ENCODE data around the gene GPX4.

Gene GPX4

GRCh38 chr19:1109697-1110671 lies 6.2 kb downstream of the GPX4 start:
- no peak for ATAC-seq (ENCODE audit: insufficient read depth, low read depth)
- Histone ChIP-seq H3K4me1 (ENCODE audit: insufficient read depth, low read length) (peaks cover 20% of the 10 kb centered on the region), H3K27me3 (ENCODE audit: insufficient read depth, low read length, poor library complexity) (no peaks in the 10 kb centered on the region), H2AFZ (ENCODE audit: low read depth, low read length) (no peak overlapping the region), H4K20me1 (ENCODE audit: insufficient read depth, low read length) (peaks cover 29% of the 10 kb centered on the region), H3K9me3 (ENCODE audit: insufficient read depth, low read length, severe bottlenecking) (no peaks in the 10 kb centered on the region), H3K9ac (ENCODE audit: low read depth, low read length) (no peak overlapping the region), H3K4me2 (ENCODE audit: insufficient read depth, low read length) (no peak overlapping the region), H3K79me2 (ENCODE audit: insufficient read depth, low read length) (peaks cover 18% of the 10 kb centered on the region), H3K27ac (ENCODE audit: low read length) (no peak overlapping the region), H3K4me3 (ENCODE audit: low read depth in 1 of 2, low read length in 2 of 2) (no peak overlapping the region), H3K36me3 (ENCODE audit: insufficient read depth, low read length) (peaks cover 72% of the 10 kb centered on the region)
- no peak for DNase-seq
- TF ChIP-seq, protein P1, sequence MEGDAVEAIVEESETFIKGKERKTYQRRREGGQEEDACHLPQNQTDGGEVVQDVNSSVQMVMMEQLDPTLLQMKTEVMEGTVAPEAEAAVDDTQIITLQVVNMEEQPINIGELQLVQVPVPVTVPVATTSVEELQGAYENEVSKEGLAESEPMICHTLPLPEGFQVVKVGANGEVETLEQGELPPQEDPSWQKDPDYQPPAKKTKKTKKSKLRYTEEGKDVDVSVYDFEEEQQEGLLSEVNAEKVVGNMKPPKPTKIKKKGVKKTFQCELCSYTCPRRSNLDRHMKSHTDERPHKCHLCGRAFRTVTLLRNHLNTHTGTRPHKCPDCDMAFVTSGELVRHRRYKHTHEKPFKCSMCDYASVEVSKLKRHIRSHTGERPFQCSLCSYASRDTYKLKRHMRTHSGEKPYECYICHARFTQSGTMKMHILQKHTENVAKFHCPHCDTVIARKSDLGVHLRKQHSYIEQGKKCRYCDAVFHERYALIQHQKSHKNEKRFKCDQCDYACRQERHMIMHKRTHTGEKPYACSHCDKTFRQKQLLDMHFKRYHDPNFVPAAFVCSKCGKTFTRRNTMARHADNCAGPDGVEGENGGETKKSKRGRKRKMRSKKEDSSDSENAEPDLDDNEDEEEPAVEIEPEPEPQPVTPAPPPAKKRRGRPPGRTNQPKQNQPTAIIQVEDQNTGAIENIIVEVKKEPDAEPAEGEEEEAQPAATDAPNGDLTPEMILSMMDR (IDR thresholded peaks at IDR 0.05; ENCODE audit: borderline replicate concordance, extremely low read depth, low read length, poor library complexity, severe bottlenecking): no peak
- no peak for TF ChIP-seq EZH2 (IDR thresholded peaks at IDR 0.05; ENCODE audit: borderline replicate concordance, low read depth, low read length, severe bottlenecking)

GRCh38 chr19:1110809-1111640 lies 7.2 kb downstream of the GPX4 start:
- Histone ChIP-seq H3K79me2 (ENCODE audit: insufficient read depth, low read length) (peaks cover 7% of the 10 kb centered on the region), H3K9ac (ENCODE audit: low read depth, low read length) (no peak overlapping the region), H2AFZ (ENCODE audit: low read depth, low read length) (no peak overlapping the region), H3K27me3 (ENCODE audit: insufficient read depth, low read length, poor library complexity) (no peaks in the 10 kb centered on the region), H3K36me3 (ENCODE audit: insufficient read depth, low read length) (peaks cover 65% of the 10 kb centered on the region), H3K4me1 (ENCODE audit: insufficient read depth, low read length) (peaks cover 9% of the 10 kb centered on the region; the same call in 1 of the 2 replicates), H3K4me3 (ENCODE audit: low read depth in 1 of 2, low read length in 2 of 2) (no peak overlapping the region), H4K20me1 (ENCODE audit: insufficient read depth, low read length) (peaks cover 18% of the 10 kb centered on the region), H3K9me3 (ENCODE audit: insufficient read depth, low read length, severe bottlenecking) (no peaks in the 10 kb centered on the region), H3K27ac (ENCODE audit: low read length) (no peak overlapping the region), H3K4me2 (ENCODE audit: insufficient read depth, low read length) (no peak overlapping the region)
- TF ChIP-seq EZH2 (IDR thresholded peaks at IDR 0.05; ENCODE audit: borderline replicate concordance, low read depth, low read length, severe bottlenecking): no peak
- TF ChIP-seq, protein P1 (IDR thresholded peaks at IDR 0.05; ENCODE audit: borderline replicate concordance, extremely low read depth, low read length, poor library complexity, severe bottlenecking): no peak
- DNase-seq (no peak), ATAC-seq (ENCODE audit: insufficient read depth, low read depth) (no peak)

DNA sequence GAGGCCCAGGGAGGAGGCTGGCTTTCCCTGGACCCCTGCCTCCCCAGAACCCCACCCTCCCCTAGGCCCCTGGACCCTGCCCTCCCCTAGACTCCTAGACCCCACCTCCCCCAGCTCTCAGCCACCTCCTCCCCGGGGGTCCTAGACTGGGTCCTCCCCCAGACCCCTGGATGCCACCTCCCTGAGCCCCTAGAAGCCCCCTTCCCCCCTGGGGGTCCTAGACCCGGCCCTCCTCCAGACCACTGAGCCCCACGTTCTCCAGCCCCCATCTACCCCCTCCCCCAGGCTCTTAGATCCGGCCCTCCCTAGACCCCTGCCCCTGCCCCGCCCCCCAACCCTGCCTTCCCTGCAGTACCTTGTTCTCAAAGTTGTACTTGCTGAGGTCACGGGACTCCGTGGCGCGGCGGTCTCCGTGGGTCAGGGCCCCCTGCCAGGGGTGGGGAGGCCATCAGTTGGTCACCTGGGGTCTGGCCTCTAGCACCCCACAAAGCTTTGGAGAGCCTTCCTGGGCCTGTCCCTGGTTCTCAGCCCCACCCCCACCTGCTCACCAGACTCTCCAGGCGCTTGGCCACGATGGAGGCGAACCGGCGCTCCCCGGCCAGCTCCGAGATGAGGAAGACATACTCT lies 8.0 kb downstream of the GPX4 start:
- Histone ChIP-seq H4K20me1 (ENCODE audit: insufficient read depth, low read length) (peaks cover 11% of the 10 kb centered on the region), H3K4me2 (ENCODE audit: insufficient read depth, low read length) (no peak overlapping the region), H3K79me2 (ENCODE audit: insufficient read depth, low read length) (peaks cover 2% of the 10 kb centered on the region; the same call in 1 of the 2 replicates), H3K4me1 (ENCODE audit: insufficient read depth, low read length) (0 out of 2 replicates have a peak, but pooled peaks cover 2% of the 10 kb centered on the region), H3K27ac (ENCODE audit: low read length) (no peak overlapping the region), H3K36me3 (ENCODE audit: insufficient read depth, low read length) (peaks cover 62% of the 10 kb centered on the region), H2AFZ (ENCODE audit: low read depth, low read length) (no peak overlapping the region), H3K9ac (ENCODE audit: low read depth, low read length) (no peak overlapping the region), H3K27me3 (ENCODE audit: insufficient read depth, low read length, poor library complexity) (no peaks in the 10 kb centered on the region), H3K9me3 (ENCODE audit: insufficient read depth, low read length, severe bottlenecking) (no peaks in the 10 kb centered on the region), H3K4me3 (ENCODE audit: low read depth in 1 of 2, low read length in 2 of 2) (no peak overlapping the region)
- no peak for DNase-seq
- no peak for ATAC-seq (ENCODE audit: insufficient read depth, low read depth)
- TF ChIP-seq EZH2 (IDR thresholded peaks at IDR 0.05; ENCODE audit: borderline replicate concordance, low read depth, low read length, severe bottlenecking): no peak
- TF ChIP-seq, protein P1 (IDR thresholded peaks at IDR 0.05; ENCODE audit: borderline replicate concordance, extremely low read depth, low read length, poor library complexity, severe bottlenecking): no peak
